AG09319 (cell line): ENCODE results near the gene CNTNAP5.

Experiments used
- DNase-seq: peaks from one replicate; pipeline ENCODE4 v3.0.0-alpha.2; 2010; ENCODE audit warnings: low read depth; ENCODE audit errors: extremely low read depth
- CTCF ChIP-seq: IDR thresholded peaks from 2 replicates; pipeline ENCODE4 v1.5.1; 2011; ENCODE audit warnings: low read depth, mild to moderate bottlenecking, inconsistent platforms, low read length, moderate library complexity

The CNTNAP5 gene

GRCh38 chr2:124542932-124543640, 518.0 kb downstream of the CNTNAP5 start:
- DNase-seq = no peak
- TF ChIP-seq CTCF = no peak

GRCh38 chr2:124547700-124548099, 522.6 kb downstream of the CNTNAP5 start:
- DNase-seq = no peak
- TF ChIP-seq CTCF = no peak

- no peak for TF ChIP-seq CTCF
- DNase-seq = no peak
Observed at GRCh38 chr2:124558277-124558905, 533.3 kb downstream of the CNTNAP5 start.

- TF ChIP-seq CTCF = no peak
Observed at GRCh38 chr2:124559236-124559635, 534.1 kb downstream of the CNTNAP5 start.

GRCh38 chr2:124560592-124561112, 535.6 kb downstream of the CNTNAP5 start:
- no peak for DNase-seq
- TF ChIP-seq CTCF = no peak

More at GRCh38 chr2:124559236-124559635, 534.1 kb downstream of the CNTNAP5 start:
- DNase-seq = no peak

- no peak for DNase-seq
- TF ChIP-seq CTCF = no peak
Observed at GRCh38 chr2:124561486-124561885, 536.4 kb downstream of the CNTNAP5 start.

- no peak for TF ChIP-seq CTCF
Observed at GRCh38 chr2:124563426-124563825, 538.3 kb downstream of the CNTNAP5 start.

More at GRCh38 chr2:124563426-124563825, 538.3 kb downstream of the CNTNAP5 start:
- no peak for DNase-seq
